SK-N-SH (cell line): Measurements from ENCODE around the gene KLHDC3. TPM values are rescaled to one million over a fixed set of nuclear protein-coding genes. Genes with fewer than 3 reads are reported as not detected.

Experiments used
- CTCF ChIA-PET: fragments of 300-600, 350-600 bp; formaldehyde crosslinking; extraction: SDS; loops from one replicate; lab custom pipeline; 2021; lab: Yijun Ruan, JAX
- POLR2A ChIA-PET: fragments of 350-600 bp; sonication (Branson Sonifier 250); formaldehyde crosslinking; extraction: SDS; loops from one replicate; lab custom pipeline; 2020; ENCODE audit warnings: antibody characterized with exemption, inconsistent platforms; lab: Yijun Ruan, JAX
- DNase-seq: peaks from one replicate; pipeline ENCODE4 v3.0.0; 2012
- H2AFZ ChIP-seq: fragments of 200-600 bp; sonication (generic); 2 replicates; pipeline ENCODE4 v1.8.1; 2016; ENCODE audit warnings: antibody characterized with exemption, mild to moderate bottlenecking, low read depth
- H3F3A ChIP-seq: fragments of 200-600 bp; sonication (generic); replicated peaks from 2 replicates; pipeline ENCODE3; 2016; ENCODE audit warnings: antibody characterized with exemption, mild to moderate bottlenecking; ENCODE audit not compliant: insufficient read depth
- H3K27ac ChIP-seq, 2 experiments: fragments of 200-500 bp in 1 of 2; fragments of 200-600 bp in 1 of 2; sonication (Bioruptor generic) in 1 of 2; sonication (generic), shearing (Covaris generic) in 1 of 2; 2 replicates each; pipeline versions ENCODE4 v1.5.1 to v1.6.1; 2014 to 2016; ENCODE audit warnings: low read depth in 2 of 2, inconsistent platforms in 1 of 2, low read length in 1 of 2, mild to moderate bottlenecking in 1 of 2, mixed read lengths in 1 of 2
- H3K27me3 ChIP-seq: fragments of 200-600 bp; sonication (generic), shearing (Covaris generic); 2 replicates; pipeline ENCODE4 v1.6.1; 2016; ENCODE audit warnings: mixed run types; ENCODE audit not compliant: insufficient read depth
- H3K36me3 ChIP-seq, 2 experiments: fragments of 200-500 bp in 1 of 2; fragments of 200-600 bp in 1 of 2; sonication (Bioruptor generic) in 1 of 2; sonication (generic) in 1 of 2; replicated peaks in 1 of 2; 2 replicates each; pipeline versions ENCODE3 to v1.5.1; 2014 to 2016; ENCODE audit warnings: low read length in 1 of 2, mild to moderate bottlenecking in 1 of 2; ENCODE audit not compliant: insufficient read depth in 2 of 2, control insufficient read depth in 1 of 2
- H3K4me1 ChIP-seq, 2 experiments: fragments of 200-500 bp in 1 of 2; fragments of 200-600 bp in 1 of 2; sonication (Bioruptor generic) in 1 of 2; sonication (generic), shearing (Covaris generic) in 1 of 2; 2 replicates each; pipeline versions ENCODE4 v1.5.1 to v1.6.1; 2014 to 2016; ENCODE audit warnings: low read depth in 1 of 2, low read length in 1 of 2, mixed run types in 1 of 2; ENCODE audit not compliant: insufficient read depth in 2 of 2, control insufficient read depth in 1 of 2
- H3K4me2 ChIP-seq: fragments of 200-600 bp; sonication (generic), shearing (Covaris generic); 2 replicates; pipeline ENCODE4 v1.6.1; 2017; ENCODE audit warnings: mixed run types
- H3K4me3 ChIP-seq, 2 experiments: fragments of 200-500 bp in 1 of 2; fragments of 200-600 bp in 1 of 2; sonication (Bioruptor generic) in 1 of 2; sonication (generic), shearing (Covaris generic) in 1 of 2; 2 replicates each; pipeline versions ENCODE4 v1.5.1 to v1.8.1; 2014 to 2016; ENCODE audit warnings: low read depth in 2 of 2, inconsistent platforms in 1 of 2, low read length in 1 of 2, mild to moderate bottlenecking in 1 of 2, mixed read lengths in 1 of 2, moderate library complexity in 1 of 2
- H3K79me2 ChIP-seq: fragments of 200-600 bp; sonication (generic); 2 replicates; pipeline ENCODE4 v1.8.1; 2017; ENCODE audit warnings: mild to moderate bottlenecking; ENCODE audit not compliant: insufficient read depth
- H3K9ac ChIP-seq: fragments of 200-600 bp; sonication (generic); 2 replicates; pipeline ENCODE4 v1.6.1; 2017; ENCODE audit warnings: mixed run types
- H3K9me2 ChIP-seq: fragments of 200-600 bp; sonication (generic); 2 replicates; pipeline ENCODE4 v1.6.1; 2017; ENCODE audit warnings: mixed run types
- H3K9me3 ChIP-seq: fragments of 200-600 bp; sonication (generic); 2 replicates; pipeline ENCODE4 v1.6.1; 2017; ENCODE audit warnings: mixed run types, mild to moderate bottlenecking, moderate library complexity
- H4K20me1 ChIP-seq: fragments of 200-600 bp; sonication (generic); 2 replicates; pipeline ENCODE4 v1.6.1; 2017; ENCODE audit warnings: mild to moderate bottlenecking, mixed run types; ENCODE audit not compliant: insufficient read depth
- EP300 ChIP-seq, 2 experiments: IDR thresholded peaks; 2 replicates each; pipeline versions ENCODE4 v1.4.0 to v1.6.1; 2012; ENCODE audit warnings: borderline replicate concordance in 1 of 2, low read depth in 1 of 2, low read length in 1 of 2
- EZH2phosphoT487 ChIP-seq: fragments of 200-600 bp; sonication (generic); IDR thresholded peaks from 2 replicates; pipeline ENCODE4 v1.6.1; 2017; ENCODE audit warnings: low read depth, mixed run types, mild to moderate bottlenecking, antibody characterized with exemption, moderate library complexity, borderline replicate concordance
- FOXJ3 ChIP-seq: sonication (generic); formaldehyde crosslinking; IDR thresholded peaks from 2 replicates; pipeline ENCODE4 v1.5.1; 2020; ENCODE audit warnings: mild to moderate bottlenecking, missing genetic modification reagents
- FOXM1 ChIP-seq: IDR thresholded peaks from 2 replicates; pipeline ENCODE4 v1.4.0; 2012; ENCODE audit warnings: low read depth, mild to moderate bottlenecking
- IRF3 ChIP-seq: fragments of 150-350 bp; IDR thresholded peaks from 2 replicates; pipeline ENCODE4 v1.6.1; 2016; ENCODE audit warnings: mild to moderate bottlenecking, low read depth, low read length
- MAX ChIP-seq: IDR thresholded peaks from 2 replicates; pipeline ENCODE4 v1.4.0; 2012; ENCODE audit warnings: low read depth
- MXI1 ChIP-seq: IDR thresholded peaks from 2 replicates; pipeline ENCODE4 v1.6.1; 2012; ENCODE audit warnings: mild to moderate bottlenecking, low read depth, low read length, improper control_type of control experiment
- NRF1 ChIP-seq: IDR thresholded peaks from 2 replicates; pipeline ENCODE4 v1.6.1; 2012; ENCODE audit warnings: low read depth, mild to moderate bottlenecking, low read length
- POLR2AphosphoS5 ChIP-seq: IDR thresholded peaks from 2 replicates; pipeline ENCODE4 v1.6.1; 2012; ENCODE audit warnings: low read depth, low read length
- RAD21 ChIP-seq: IDR thresholded peaks from 2 replicates; pipeline ENCODE4 v1.6.1; 2012; ENCODE audit warnings: mild to moderate bottlenecking, low read length
- REST ChIP-seq: IDR thresholded peaks from 2 replicates; pipeline ENCODE4 v1.6.1; 2012; ENCODE audit warnings: mild to moderate bottlenecking, low read depth, low read length, moderate library complexity
- RXRA ChIP-seq: IDR thresholded peaks from 2 replicates; pipeline ENCODE4 v1.4.0; 2012; ENCODE audit warnings: low read depth, mild to moderate bottlenecking, borderline replicate concordance
- SIN3A ChIP-seq: IDR thresholded peaks from 2 replicates; pipeline ENCODE4 v1.6.1; 2012; ENCODE audit warnings: low read depth, mild to moderate bottlenecking, low read length, moderate library complexity, borderline replicate concordance
- SMC3 ChIP-seq: IDR thresholded peaks from 2 replicates; pipeline ENCODE4 v1.6.1; 2012; ENCODE audit warnings: low read depth, low read length, improper control_type of control experiment
- TAF1 ChIP-seq: IDR thresholded peaks from 2 replicates; pipeline ENCODE4 v1.6.1; 2012; ENCODE audit warnings: low read depth, mild to moderate bottlenecking, low read length, moderate library complexity, borderline replicate concordance
- TCF12 ChIP-seq: IDR thresholded peaks from 2 replicates; pipeline ENCODE4 v1.4.0; 2012
- TEAD4 ChIP-seq: IDR thresholded peaks from 2 replicates; pipeline ENCODE4 v1.4.0; 2012; ENCODE audit warnings: mild to moderate bottlenecking, borderline replicate concordance; ENCODE audit not compliant: insufficient read depth
- USF2 ChIP-seq: fragments of 150-350 bp; IDR thresholded peaks from 2 replicates; pipeline ENCODE4 v1.6.1; 2017; ENCODE audit warnings: antibody characterized with exemption, low read length, low read depth, borderline replicate concordance
- ZBTB33 ChIP-seq: IDR thresholded peaks from 2 replicates; pipeline ENCODE4 v1.4.0; 2012; ENCODE audit warnings: low read depth, borderline replicate concordance
- WGBS: methylation state at CpG from one replicate; pipeline ENCODE4 v1.1.6; 2017; ENCODE audit warnings: low lambda C conversion rate; 5-methylcytosine and 5-hydroxymethylcytosine counted together
- polyA plus RNA-seq, 3 experiments: library from polyadenylated mRNA; depleted of rRNA; stranded (reverse); fragments of >200 nt; gene quantifications; 2 replicates each; pipeline ENCODE4 v1.2.3, GENCODE V29; 2012

KLHDC3 gene
- polyA plus RNA-seq, 1 of the 3 experiments (the other 2 are of a cell fraction): 74.1 TPM

GRCh38 chr6:43054206-43054943 lies 40.3 kb downstream of the KLHDC3 start:
- Histone ChIP-seq H3K9me3 (no peaks in the 10 kb centered on the region), H3F3A (peaks cover 11% of the 10 kb centered on the region), H3K79me2 (peaks cover 67% of the 10 kb centered on the region), H2AFZ (0 out of 2 replicates have a peak overlapping the region, but pooled peaks have one; percentile 1), H4K20me1 (no peaks in the 10 kb centered on the region), H3K9ac (peak overlapping the region; percentile 98; the same call in 1 of the 2 replicates), H3K4me3 (peak overlapping the region; percentile 78 to 95), H3K27me3 (no peaks in the 10 kb centered on the region), H3K4me2 (peak overlapping the region; percentile 99), H3K36me3 (peaks cover 7 to 31% of the 10 kb centered on the region in 2 experiments), H3K27ac (peak overlapping the region; percentile 87 to 88), H3K4me1 (peaks cover 11 to 33% of the 10 kb centered on the region in 2 experiments), H3K9me2 (no peaks in the 10 kb centered on the region)
- CTCF ChIA-PET: interaction anchor here (0.9 to 1.7 kb wide), 8 partner anchors 9 to 153 kb away, joined by 3 to 8 read pairs (median 4); no protein-coding TSS in a partner anchor
- TF ChIP-seq MXI1 (no peak), TCF12 (no peak), ZBTB33 (no peak), SMC3 (no peak), RXRA (no peak), TAF1 (no peak), SIN3A (no peak), RAD21 (no peak), REST (no peak), POLR2AphosphoS5 (no peak), TEAD4 (no peak), MAX (no peak), FOXJ3 (CRISPR knock-in tag) (no peak), FOXM1 (no peak), EP300 (IDR thresholded peaks at IDR 0.05; ENCODE audit: borderline replicate concordance in 1 of 2, low read depth in 1 of 2, low read length in 1 of 2) (no peak), NRF1 (no peak), EZH2phosphoT487 (no peak), IRF3 (no peak), USF2 (no peak)
- DNase-seq: peak; percentile 50
- POLR2A ChIA-PET: interaction anchor here (0.6 to 2.5 kb wide), 19 partner anchors 10 to 522 kb away, joined by 3 to 8 read pairs (median 4); partner anchors contain the start of genes CNPY3, KLHDC3, MEA1 and PPP2R5D
- 70% methylated on average over 17 of the region's 17 CpGs for WGBS
